HG03432 (cell line): ENCODE measurements around the gene BCL6.

Source experiments
- ATAC-seq: cut with Tn5 transposase; IDR thresholded peaks from one replicate; pipeline ENCODE4 v1.9.1; 2021; ENCODE audit warnings: mild to moderate bottlenecking, moderate library complexity; ENCODE audit not compliant: unreplicated experiment

The BCL6 gene

GRCh38 chr3:187745201-187746058 is at the start of gene BCL6:
Gene BCL6 (minus strand): TSS chr3:187745468. CDS start chr3:187733693, 11,775 bp downstream.
- peak; percentile 81 for ATAC-seq

DNA sequence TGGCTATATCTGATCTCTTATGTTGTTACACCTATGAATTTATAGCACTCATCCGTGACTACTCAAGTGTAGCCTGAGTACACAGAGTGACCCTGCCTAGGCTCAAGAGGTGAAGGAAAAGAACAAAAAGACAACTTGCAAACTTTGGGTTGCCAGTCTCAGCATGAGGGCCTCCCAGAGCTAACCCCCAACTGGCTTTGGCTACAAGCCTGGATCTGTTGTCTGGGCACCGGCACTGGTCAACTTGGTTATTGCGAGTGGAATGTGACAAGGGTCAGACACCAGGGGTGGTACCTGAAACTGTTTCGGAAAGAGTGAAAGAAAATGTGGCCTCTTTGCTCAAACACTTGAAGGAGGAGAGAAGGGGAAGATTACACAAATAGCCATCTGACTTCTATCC is 49.5 kb upstream of the BCL6 start:
- ATAC-seq = no peak

- no peak for ATAC-seq
Measured at GRCh38 chr3:187793618-187794017, 48.4 kb upstream of the BCL6 start.

GRCh38 chr3:187792521-187792920 is 47.3 kb upstream of the BCL6 start:
- ATAC-seq = no peak

DNA sequence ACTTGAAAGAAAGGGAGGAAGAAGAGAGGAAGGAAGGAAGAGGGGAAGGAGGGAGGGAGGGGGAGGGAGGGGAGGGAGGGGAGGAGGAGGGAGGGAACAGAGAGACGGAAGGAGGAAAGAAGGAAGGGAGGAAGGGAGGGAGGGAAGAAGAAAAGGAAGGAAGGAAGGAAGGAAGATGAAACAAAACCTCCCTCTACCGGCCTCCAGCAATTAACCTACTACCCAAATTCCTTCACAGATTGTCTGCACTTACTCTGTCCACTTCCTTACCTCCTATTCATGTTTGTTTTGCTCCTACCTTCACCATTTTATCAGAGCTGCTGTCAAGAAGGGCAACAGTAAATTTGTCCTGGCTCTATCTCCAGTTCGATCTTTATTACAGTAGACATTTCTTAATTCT is 44.6 kb upstream of the BCL6 start:
- no peak for ATAC-seq

DNA sequence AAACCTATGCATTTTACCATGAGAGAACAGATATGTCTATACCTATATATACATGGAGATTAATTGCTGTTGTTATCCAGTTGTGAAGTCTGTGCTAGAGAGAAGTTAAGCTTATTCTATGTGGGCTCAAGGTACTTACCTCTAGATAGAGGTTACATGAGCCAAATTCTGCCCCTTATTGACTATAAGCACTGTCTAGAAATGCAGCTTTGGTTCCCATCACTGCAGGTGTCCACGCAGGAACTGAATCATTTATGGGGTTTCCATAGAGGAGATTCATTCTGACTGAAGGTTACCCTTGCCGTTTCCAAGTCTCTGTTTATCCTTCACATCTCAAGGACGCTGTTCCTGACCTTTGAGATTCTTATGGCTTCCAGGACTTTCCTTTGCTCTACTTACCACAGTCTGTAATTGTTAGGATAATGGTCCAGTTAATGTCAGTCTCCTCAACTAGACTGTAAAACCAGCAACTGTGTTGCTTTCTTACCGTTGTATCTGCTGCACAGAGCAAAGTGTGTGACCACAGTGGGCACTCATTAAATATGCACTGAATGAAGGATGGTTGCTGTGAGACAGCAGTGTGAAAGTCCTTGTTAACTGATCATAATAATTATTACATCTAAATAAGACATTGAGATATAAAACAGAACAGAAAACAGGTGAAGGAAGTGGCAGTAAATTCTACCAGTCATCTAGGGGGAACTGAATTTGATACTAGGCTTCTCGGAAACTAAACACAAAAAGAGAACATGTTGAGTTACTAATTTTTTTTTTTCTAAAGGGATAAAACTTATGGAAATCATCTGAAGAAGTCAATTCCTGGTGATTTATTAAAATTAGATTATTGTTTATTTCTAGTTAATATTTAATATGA is 44.0 kb upstream of the BCL6 start:
- ATAC-seq = no peak

DNA sequence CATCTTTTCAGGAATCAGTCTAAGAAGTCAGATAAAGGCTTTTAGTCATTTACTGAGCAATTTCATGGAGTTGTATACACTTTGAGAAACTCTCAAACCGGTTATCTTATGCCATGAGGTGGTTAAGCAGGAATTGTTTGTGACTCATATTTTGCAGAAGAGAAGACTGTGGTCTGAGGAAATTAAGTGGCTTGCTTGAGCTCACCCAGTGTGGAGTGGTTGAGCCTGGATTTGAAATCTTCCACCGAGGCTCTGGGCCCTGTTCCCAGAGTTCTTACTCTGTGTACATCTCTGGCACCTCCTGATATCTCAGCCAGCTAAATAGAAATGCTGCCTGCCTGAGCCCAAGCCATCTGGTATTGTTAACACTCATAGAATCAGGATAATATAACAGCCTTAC is 37.8 kb upstream of the BCL6 start:
- ATAC-seq = no peak

DNA sequence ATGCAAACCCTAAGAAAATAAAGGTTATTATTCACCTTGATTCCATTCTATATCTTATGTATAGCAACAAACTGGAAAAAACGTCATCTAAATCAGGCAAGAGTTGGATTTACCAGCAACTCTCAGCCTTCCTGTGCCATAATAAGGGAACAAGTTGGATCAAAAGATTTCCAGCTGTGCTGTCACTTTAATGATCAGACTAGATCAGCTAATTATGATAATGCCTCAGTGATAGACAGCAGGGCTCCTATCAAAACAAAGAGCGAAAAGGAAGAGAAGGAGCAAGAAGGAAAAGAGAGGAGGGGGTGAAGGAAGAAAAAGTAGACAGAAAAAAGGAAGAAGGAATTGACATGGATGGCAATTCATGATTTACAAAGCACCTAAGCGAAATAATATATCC is 36.7 kb upstream of the BCL6 start:
- no peak for ATAC-seq

DNA sequence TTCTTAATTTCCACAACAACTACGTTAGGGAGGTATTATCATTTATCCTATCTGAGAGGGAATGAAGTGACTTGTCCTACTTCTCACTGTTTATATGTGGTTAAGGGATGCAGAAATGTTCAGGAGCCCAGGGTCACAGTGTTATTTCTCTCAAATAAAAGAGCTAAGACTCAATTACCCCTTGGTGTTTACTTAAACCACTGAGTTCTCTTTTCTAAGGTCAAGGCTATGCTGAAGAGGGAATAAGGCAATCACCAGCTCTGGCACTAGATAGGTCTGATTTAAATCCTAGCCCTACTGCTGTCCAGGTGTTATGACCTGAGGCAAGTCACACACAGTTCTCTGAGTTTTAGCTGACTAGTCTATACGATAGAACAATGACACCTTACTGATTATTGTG is 35.7 kb upstream of the BCL6 start:
- no peak for ATAC-seq

DNA sequence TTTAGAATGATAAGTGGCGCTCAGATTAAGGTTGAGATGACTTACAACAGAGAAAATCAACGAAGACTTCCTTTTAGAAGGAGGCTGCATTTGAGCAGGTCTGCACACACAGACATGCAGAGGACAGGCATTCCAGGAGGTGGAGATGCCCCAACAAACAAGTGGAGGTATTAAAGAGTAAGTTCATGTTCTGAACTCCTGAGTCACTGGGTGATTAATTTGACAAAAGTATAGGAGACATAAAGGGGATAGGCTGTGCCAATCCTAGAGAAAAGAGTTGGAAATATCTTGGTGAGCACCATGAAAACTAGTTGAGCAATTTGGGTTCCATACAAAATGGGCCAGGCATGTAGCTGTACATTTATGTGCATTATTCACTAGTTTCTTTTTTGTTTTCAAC is 33.5 kb upstream of the BCL6 start:
- ATAC-seq = no peak

DNA sequence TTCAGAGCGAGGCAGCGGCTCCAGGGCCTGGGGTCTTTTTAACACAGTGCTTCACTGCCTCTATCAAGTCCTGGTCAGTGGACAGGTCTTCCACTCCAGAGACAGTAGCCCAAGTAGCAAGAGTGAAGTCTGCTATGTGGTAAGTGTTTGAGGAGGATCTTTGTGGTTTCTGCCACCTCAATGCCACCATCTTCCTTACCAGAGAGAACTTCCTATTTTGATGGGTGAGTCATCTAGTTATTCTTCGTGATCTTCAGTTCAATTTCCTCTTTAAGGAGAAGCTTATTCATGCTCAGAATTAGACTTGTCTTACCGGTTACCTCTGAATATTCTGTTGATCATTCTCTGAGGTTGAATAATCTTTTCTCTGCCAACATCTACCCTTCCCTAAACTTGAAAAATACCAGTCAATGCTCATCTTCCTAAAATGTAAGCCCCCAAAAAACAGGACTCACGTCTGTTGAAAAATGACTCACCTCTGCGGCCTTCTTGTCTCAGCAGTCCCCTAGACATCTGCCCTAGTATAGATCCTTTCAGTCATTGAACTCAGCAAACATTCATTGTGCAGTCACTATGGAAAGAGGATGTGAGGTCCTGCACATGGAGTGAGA is 32.2 kb upstream of the BCL6 start:
- ATAC-seq = peak; percentile 57

- no peak for ATAC-seq
Measured at GRCh38 chr3:187775549-187775948, 30.3 kb upstream of the BCL6 start.

DNA sequence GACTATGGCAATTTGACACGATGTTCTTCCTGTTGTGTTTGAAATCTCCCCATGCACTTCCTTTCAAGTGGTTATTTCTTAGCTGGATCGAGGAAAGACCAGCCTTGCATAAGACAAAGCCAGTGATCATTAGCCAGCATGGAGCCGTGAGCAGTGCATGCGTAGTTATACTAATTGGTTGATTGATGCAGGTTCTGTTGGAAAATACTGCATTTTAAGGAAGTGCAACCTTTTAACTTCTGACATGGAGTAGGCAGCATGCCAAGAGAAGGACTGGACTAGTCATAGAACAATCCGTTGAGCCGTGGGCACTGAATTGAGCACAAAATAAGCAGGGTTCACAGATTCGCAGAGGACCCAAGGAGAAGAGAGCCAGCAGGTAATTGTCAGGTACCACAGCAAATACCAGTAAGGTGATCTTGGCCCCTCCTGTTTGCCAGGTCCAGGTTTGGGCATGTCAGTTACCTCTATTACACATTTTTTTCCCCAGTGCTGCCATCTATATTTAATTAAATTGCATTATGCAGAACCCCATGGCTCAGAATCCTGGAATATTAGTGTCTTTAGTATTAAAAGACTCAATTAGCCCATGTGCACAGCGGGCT is 29.0 kb upstream of the BCL6 start:
- ATAC-seq = no peak

DNA sequence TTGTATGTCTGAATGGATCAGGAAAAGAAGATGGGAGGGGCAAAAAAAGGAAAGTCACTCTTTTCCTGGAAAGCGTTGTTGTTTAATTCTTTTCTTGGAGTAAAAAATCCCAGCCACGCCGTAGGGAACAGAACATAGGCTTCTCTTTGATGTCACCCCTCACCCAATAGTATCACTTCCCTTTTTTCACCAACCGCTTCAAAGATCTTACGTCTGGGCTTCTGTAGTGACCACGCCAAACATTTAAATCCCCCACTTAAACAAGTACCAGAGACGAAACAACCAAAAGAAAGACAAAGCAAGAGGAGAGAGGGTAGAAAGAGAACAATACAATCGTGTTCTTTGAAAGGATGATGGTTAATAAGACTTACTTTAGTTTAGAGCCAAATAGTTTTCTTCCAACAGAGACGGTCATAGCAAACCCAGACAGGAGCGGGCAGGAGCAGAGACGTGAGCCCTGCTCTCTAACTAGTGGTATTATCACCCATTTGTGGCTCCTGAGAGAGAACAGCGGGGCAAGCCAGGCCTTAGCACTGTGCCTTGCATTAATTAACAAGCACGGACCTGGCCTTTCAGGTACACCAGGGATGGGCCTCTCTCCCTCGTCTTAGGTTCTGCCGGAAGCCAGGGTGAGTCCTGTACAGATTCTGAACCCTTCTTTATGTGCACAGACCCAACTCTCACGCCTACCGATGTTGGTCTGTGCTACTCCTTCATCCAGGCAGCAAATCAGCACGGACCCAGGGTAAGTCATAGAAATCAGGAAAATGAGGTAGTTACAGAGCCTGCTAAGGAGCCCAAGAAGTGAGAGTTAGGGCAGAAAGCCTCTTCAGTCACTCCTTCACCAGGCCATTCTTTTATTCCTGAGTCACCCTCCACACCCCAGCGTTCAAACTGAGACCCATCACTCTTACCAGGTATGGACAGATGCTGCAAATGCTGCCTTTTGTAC is 28.2 kb upstream of the BCL6 start:
- ATAC-seq = peak; percentile 72

DNA sequence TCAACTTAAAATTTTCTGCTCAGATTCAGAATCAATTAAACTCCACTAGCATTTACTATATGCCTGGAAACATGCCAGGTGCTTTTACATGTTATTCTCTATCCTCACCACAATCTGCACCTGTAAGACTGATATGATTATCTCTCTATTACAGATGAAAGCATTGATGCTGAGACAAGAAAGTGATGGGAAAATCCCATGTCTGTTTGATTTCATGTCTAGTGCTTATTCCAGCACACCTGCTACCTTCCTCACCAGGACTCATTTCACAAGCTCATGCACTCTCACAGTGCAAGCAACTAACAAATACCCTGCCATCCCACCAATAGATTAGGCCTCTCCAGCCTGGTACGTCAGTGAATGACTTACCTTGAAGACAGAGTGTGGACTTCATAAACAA is 25.0 kb upstream of the BCL6 start:
- ATAC-seq = peak; percentile 74

GRCh38 chr3:187769771-187770170 is 24.5 kb upstream of the BCL6 start:
- peak; percentile 23 for ATAC-seq

DNA sequence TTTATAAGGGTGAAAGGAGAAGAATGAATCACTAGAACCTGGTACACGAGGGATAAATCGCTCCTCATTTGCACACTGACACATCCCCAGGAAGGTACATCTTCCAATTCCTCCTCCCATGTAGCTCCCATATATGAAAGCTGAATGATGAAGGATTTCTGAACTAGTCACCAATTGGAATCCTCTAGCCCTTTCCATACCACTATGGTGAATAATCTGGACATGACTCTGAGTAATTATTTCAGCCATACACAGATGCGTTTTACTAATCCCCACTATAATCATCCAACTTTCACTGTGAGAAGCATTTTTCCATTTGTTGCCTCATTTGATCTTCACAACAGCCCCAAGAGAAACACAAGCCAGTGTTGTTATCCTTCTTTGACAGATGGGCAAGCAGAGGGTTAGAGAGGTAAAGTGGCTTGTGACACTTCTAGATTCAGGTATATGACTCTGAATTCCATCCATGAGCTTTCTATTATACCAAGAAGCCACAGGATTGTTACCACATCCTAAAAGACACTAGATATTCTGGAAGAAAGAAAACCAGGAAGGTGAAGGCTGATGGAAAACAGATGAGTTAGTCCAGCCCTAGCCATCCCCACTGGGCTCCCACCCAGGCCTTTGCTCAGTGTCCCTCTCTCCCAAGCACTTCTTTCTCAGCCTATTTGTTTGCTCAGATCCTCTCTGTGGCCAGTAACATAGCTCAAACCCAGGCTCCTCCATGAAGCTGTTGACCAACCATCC is 22.2 kb upstream of the BCL6 start:
- no peak for ATAC-seq

DNA sequence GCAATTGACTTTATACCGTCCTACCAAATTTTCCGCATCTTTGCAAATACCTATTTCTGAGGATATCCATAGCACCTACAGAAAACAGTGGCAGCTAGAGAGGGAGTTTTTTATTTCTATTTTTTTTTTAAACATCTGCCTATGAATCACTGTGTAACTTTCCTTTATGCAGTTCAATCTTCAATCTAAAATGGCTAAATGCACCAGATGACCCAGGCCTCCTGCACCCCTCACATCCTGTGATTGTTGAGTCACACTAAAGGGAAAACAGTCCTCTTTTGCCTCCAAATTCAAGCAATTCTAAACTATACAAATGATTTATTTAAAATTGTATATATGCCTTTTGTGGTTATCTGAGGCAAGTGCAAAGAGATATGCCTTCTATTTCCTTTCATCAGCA is 20.1 kb upstream of the BCL6 start:
- no peak for ATAC-seq
